Liver (tissue), 3 donors: Measurements from ENCODE around the gene ZNF496.

Source experiments
- CTCF ChIP-seq: fragments of 150-350 bp; IDR thresholded peaks from 2 replicates; pipeline ENCODE4 v1.5.1; 2017; ENCODE audit warnings: improper control_type of control experiment, low read depth, low read length; ENCODE audit not compliant: missing input control
- EGR1 ChIP-seq, 2 donors: IDR thresholded peaks; 2 replicates each; pipeline ENCODE4 v1.6.1; 2016 to 2018; ENCODE audit warnings: antibody characterized with exemption in 2 of 2, low read depth in 2 of 2
- GABPA ChIP-seq, 2 donors: IDR thresholded peaks in 1 of 2; conservative IDR thresholded peaks in 1 of 2; 2 replicates each; pipeline ENCODE4 v1.6.1; 2016; ENCODE audit warnings: antibody characterized with exemption in 2 of 2, mild to moderate bottlenecking in 1 of 2, moderate library complexity in 1 of 2
- MAX ChIP-seq: IDR thresholded peaks from 2 replicates; pipeline ENCODE4 v1.6.1; 2016; ENCODE audit warnings: antibody characterized with exemption
- RAD21 ChIP-seq, 2 donors: IDR thresholded peaks; 2 replicates each; pipeline ENCODE4 v1.6.1; 2016; ENCODE audit warnings: antibody characterized with exemption in 2 of 2, mild to moderate bottlenecking in 2 of 2
- REST ChIP-seq: IDR thresholded peaks from 2 replicates; pipeline ENCODE4 v1.6.1; 2016; ENCODE audit warnings: antibody characterized with exemption, mild to moderate bottlenecking
- RXRA ChIP-seq, 2 donors: IDR thresholded peaks; 2 replicates each; pipeline ENCODE4 v1.6.1; 2017 to 2018; ENCODE audit warnings: antibody characterized with exemption in 2 of 2, mild to moderate bottlenecking in 1 of 2
- SP1 ChIP-seq: IDR thresholded peaks from 2 replicates; pipeline ENCODE4 v1.6.1; 2018; ENCODE audit warnings: antibody characterized with exemption, mild to moderate bottlenecking
- TAF1 ChIP-seq: conservative IDR thresholded peaks from 2 replicates; pipeline ENCODE4 v1.6.1; 2016; ENCODE audit warnings: antibody characterized with exemption, mild to moderate bottlenecking
- YY1 ChIP-seq: IDR thresholded peaks from 2 replicates; pipeline ENCODE4 v1.6.1; 2016; ENCODE audit warnings: antibody characterized with exemption, mild to moderate bottlenecking
- donor health status: healthy.
- donor health status: healthy.

GRCh38 chr1:247366926-247367645 is 35.4 kb upstream of the ZNF496 start:
- TF ChIP-seq CTCF (no peak), REST (no peak), YY1 (no peak), SP1 (no peak), EGR1 (IDR thresholded peaks at IDR 0.05; ENCODE audit: low read depth in 2 of 2) (no peak), TAF1 (no peak), GABPA (IDR thresholded peaks at IDR 0.05 in 1 of 2, conservative IDR thresholded peaks at IDR 0.05 in 1 of 2) (no peak), MAX (no peak), RAD21 (IDR thresholded peaks at IDR 0.05) (no peak), RXRA (IDR thresholded peaks at IDR 0.05) (no peak)
